Osteoblast (primary cell): ENCODE data around the gene RALGPS1. TPM values are rescaled to one million over a fixed set of nuclear protein-coding genes. Genes with fewer than 3 reads are reported as not detected.

Source experiments
- DNase-seq: peaks from one replicate; pipeline ENCODE4 v3.0.0; 2011; ENCODE audit warnings: low spot score, mixed read lengths; ENCODE audit not compliant: insufficient read length; ENCODE audit errors: missing footprints
- H2AFZ ChIP-seq: 2 replicates; pipeline ENCODE4 v1.6.0; 2011; ENCODE audit warnings: mild to moderate bottlenecking, low read length
- H3K27ac ChIP-seq: 2 replicates; pipeline ENCODE4 v1.5.1; 2011; ENCODE audit warnings: mild to moderate bottlenecking, low read depth, low read length, moderate library complexity
- H3K27me3 ChIP-seq: 2 replicates; pipeline ENCODE4 v1.6.0; 2012; ENCODE audit warnings: mild to moderate bottlenecking, control low read depth, inconsistent platforms, low read length, moderate library complexity; ENCODE audit not compliant: insufficient read depth
- H3K36me3 ChIP-seq: 2 replicates; pipeline ENCODE4 v1.5.1; 2011; ENCODE audit warnings: mild to moderate bottlenecking, low read length, control low read depth, moderate library complexity; ENCODE audit not compliant: insufficient read depth
- H3K4me1 ChIP-seq: 2 replicates; pipeline ENCODE4 v1.5.1; 2011; ENCODE audit warnings: mild to moderate bottlenecking, low read length, control low read depth, moderate library complexity; ENCODE audit not compliant: insufficient read depth
- H3K4me2 ChIP-seq: 2 replicates; pipeline ENCODE4 v1.6.0; 2011; ENCODE audit warnings: mild to moderate bottlenecking, low read length; ENCODE audit not compliant: insufficient read depth
- H3K4me3 ChIP-seq: fragments of 200-600 bp; sonication (generic); 3 replicates; pipeline ENCODE4 v1.5.1; 2012; ENCODE audit warnings: mild to moderate bottlenecking, low read length, inconsistent platforms; ENCODE audit not compliant: insufficient read depth
- H3K79me2 ChIP-seq: 2 replicates; pipeline ENCODE4 v1.6.0; 2012; ENCODE audit warnings: mild to moderate bottlenecking, low read length, control low read depth, inconsistent platforms; ENCODE audit not compliant: insufficient read depth
- H3K9me3 ChIP-seq: 2 replicates; pipeline ENCODE4 v1.5.1; 2011; ENCODE audit warnings: low read depth, low read length, control low read depth
- H4K20me1 ChIP-seq: 2 replicates; pipeline ENCODE4 v1.6.0; 2012; ENCODE audit warnings: mild to moderate bottlenecking, low read length, control low read depth; ENCODE audit not compliant: insufficient read depth
- total RNA-seq: library from RNA; depleted of rRNA; stranded (reverse); fragments of >200 nt; gene quantifications from 2 replicates; pipeline ENCODE4 v1.2.3, GENCODE V29; 2012
- TF ChIP-seq, protein P1 (sequence below): IDR thresholded peaks from 2 replicates; pipeline ENCODE4 v1.5.1; 2011; ENCODE audit warnings: mild to moderate bottlenecking, low read depth, low read length, moderate library complexity; ENCODE audit errors: extremely low read depth

Gene RALGPS1
- total RNA-seq, 1 donor, result 5.1 TPM

- Histone ChIP-seq H3K27me3 (no peaks in the 10 kb centered on the region), H4K20me1 (no peaks in the 10 kb centered on the region), H3K27ac (no peak overlapping the region)
Measured at GRCh38 chr9:126973651-126974529, 59.3 kb downstream of the RALGPS1 start.

GRCh38 chr9:126974594-126974993 lies 60.0 kb downstream of the RALGPS1 start:
- TF ChIP-seq, protein P1, sequence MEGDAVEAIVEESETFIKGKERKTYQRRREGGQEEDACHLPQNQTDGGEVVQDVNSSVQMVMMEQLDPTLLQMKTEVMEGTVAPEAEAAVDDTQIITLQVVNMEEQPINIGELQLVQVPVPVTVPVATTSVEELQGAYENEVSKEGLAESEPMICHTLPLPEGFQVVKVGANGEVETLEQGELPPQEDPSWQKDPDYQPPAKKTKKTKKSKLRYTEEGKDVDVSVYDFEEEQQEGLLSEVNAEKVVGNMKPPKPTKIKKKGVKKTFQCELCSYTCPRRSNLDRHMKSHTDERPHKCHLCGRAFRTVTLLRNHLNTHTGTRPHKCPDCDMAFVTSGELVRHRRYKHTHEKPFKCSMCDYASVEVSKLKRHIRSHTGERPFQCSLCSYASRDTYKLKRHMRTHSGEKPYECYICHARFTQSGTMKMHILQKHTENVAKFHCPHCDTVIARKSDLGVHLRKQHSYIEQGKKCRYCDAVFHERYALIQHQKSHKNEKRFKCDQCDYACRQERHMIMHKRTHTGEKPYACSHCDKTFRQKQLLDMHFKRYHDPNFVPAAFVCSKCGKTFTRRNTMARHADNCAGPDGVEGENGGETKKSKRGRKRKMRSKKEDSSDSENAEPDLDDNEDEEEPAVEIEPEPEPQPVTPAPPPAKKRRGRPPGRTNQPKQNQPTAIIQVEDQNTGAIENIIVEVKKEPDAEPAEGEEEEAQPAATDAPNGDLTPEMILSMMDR, result no peak
- H3K9me3 ChIP-seq, result no peaks in the 10 kb centered on the region
- no peaks in the 10 kb centered on the region for H4K20me1 ChIP-seq
- no peaks in the 10 kb centered on the region for H3K36me3 ChIP-seq
- H3K4me1 ChIP-seq, result no peaks in the 10 kb centered on the region
- H3K4me3 ChIP-seq, result no peak overlapping the region
- H3K79me2 ChIP-seq, result no peaks in the 10 kb centered on the region
- H2AFZ ChIP-seq, result no peak overlapping the region
- H3K27me3 ChIP-seq, result no peaks in the 10 kb centered on the region
- no peak for DNase-seq
- H3K4me2 ChIP-seq, result no peak overlapping the region
- no peak overlapping the region for H3K27ac ChIP-seq

More at GRCh38 chr9:126973651-126974529, 59.3 kb downstream of the RALGPS1 start:
- Histone ChIP-seq H3K79me2 (no peaks in the 10 kb centered on the region), H3K4me2 (no peak overlapping the region), H3K4me3 (no peak overlapping the region), H3K36me3 (no peaks in the 10 kb centered on the region), H2AFZ (no peak overlapping the region), H3K4me1 (no peaks in the 10 kb centered on the region), H3K9me3 (no peaks in the 10 kb centered on the region)
- DNase-seq, result no peak
- TF ChIP-seq, protein P1, result no peak

DNA sequence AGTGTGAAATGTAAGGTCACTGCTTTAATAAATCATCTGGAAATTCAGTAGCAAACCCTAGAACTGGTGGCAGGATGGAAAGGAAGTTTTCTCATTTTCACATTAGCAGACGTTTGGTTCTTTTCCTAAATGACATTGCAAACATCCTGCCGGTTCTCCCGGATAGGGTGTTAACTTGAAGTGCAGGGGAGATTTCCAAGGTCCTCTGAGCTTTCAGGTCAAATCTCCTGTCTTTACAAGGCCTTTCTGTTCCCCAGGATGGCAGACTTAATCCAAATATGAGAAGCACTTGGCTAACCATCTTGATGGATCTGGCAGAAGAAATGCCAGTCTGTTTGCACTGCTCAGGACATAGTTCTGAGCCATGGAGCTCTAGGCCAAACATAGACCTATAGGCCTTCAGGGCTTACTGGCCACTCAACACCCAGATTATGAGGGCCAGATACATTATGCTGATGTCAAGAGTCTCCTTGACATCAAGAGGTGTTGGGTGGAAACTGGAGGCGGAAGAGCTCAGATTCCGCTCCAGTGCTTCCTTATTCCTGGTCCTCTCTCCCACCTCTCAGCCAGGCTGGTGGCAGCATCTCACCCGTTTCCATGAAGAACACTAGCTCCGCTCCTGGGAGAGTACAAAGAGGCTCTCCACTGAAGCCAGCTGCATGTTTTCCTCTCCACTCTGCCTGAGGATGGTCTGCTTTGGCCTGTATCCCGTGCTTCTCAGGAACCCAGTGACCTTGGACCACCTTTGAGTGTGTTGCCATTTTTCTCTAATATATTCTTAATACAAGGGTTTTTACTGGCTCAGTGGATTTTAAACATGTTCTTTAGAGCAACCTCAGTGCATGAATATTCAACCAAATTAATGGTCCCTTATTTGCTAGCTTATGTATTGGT lies 61.0 kb downstream of the RALGPS1 start:
- no peaks in the 10 kb centered on the region for H4K20me1 ChIP-seq
- H3K4me1 ChIP-seq, result no peaks in the 10 kb centered on the region
- H2AFZ ChIP-seq, result no peak overlapping the region
- TF ChIP-seq, protein P1, result no peak
- H3K9me3 ChIP-seq, result no peaks in the 10 kb centered on the region
- H3K79me2 ChIP-seq, result no peaks in the 10 kb centered on the region
- no peak for DNase-seq
- no peaks in the 10 kb centered on the region for H3K36me3 ChIP-seq
- no peak overlapping the region for H3K27ac ChIP-seq
- no peaks in the 10 kb centered on the region for H3K27me3 ChIP-seq
- H3K4me3 ChIP-seq, result no peak overlapping the region
- H3K4me2 ChIP-seq, result no peak overlapping the region

DNA sequence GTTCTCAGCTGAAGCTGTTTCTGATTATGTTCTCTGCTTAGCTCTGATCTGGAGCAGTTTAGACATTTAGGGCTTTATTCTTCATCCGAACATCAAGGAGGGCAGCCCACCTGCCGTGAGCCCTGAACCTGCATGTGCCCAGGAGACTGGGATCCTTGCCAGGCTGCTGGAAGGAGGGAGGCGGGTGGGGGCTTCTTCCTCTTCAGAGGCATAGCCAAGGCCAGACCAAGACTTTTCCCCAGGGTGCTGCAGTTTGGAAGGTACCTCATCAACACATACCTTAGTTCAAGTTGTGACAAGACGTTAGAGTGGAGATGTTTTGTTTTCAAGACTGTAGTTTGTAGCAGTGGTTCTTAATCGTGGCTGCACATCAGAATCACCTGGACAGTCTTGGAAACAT lies 64.9 kb downstream of the RALGPS1 start:
- no peaks in the 10 kb centered on the region for H3K27me3 ChIP-seq
- H3K9me3 ChIP-seq, result peaks cover 3% of the 10 kb centered on the region
- H3K4me3 ChIP-seq, result no peak overlapping the region
- H3K79me2 ChIP-seq, result no peaks in the 10 kb centered on the region
- DNase-seq, result no peak
- H3K27ac ChIP-seq, result no peak overlapping the region
- TF ChIP-seq, protein P1, result no peak
- no peaks in the 10 kb centered on the region for H3K36me3 ChIP-seq
- H4K20me1 ChIP-seq, result no peaks in the 10 kb centered on the region
- H3K4me1 ChIP-seq, result no peaks in the 10 kb centered on the region
- H3K4me2 ChIP-seq, result no peak overlapping the region
- no peak overlapping the region for H2AFZ ChIP-seq
